Kidney (tissue), 14 donors: ENCODE results near the gene NCKAP5. TPM values are rescaled to one million over a fixed set of nuclear protein-coding genes. Genes with fewer than 3 reads are reported as not detected.

Experiments
- DNase-seq, 5 donors: peaks; one replicate each; pipeline ENCODE4 v3.0.0-alpha.2; 2013 to 2020
- FAIRE-seq: peaks from 2 replicates; lab custom pipeline; 2012; peaks lifted over from hg19 to GRCh38; lab: Jason Lieb, UNC
- H3K27ac ChIP-seq, 2 donors: one replicate each; pipeline ENCODE4 v1.7.0; 2013; ENCODE audit warnings: low read depth in 2 of 2, low read length in 2 of 2, inconsistent platforms in 1 of 2
- H3K27me3 ChIP-seq: one replicate; pipeline ENCODE4 v1.7.1; 2013; ENCODE audit warnings: low read length, inconsistent platforms; ENCODE audit not compliant: control insufficient read depth, insufficient read depth
- H3K36me3 ChIP-seq, 3 donors: one replicate each; pipeline versions ENCODE4 v1.7.0 to v1.7.1; 2013; ENCODE audit warnings: low read length in 3 of 3, control low read depth in 1 of 3, inconsistent platforms in 1 of 3; ENCODE audit not compliant: insufficient read depth in 3 of 3, control insufficient read depth in 2 of 3
- H3K4me1 ChIP-seq, 3 donors: one replicate each; pipeline versions ENCODE4 v1.7.0 to v1.7.1; 2013; ENCODE audit warnings: low read length in 3 of 3, inconsistent platforms in 1 of 3, low read depth in 1 of 3; ENCODE audit not compliant: control insufficient read depth in 2 of 3, insufficient read depth in 2 of 3
- H3K4me3 ChIP-seq, 3 donors: one replicate each; pipeline versions ENCODE4 v1.7.0 to v1.8.1; 2013; ENCODE audit warnings: low read length in 3 of 3, control low read depth in 1 of 3, inconsistent platforms in 1 of 3
- H3K9ac ChIP-seq, 3 donors: one replicate each; pipeline versions ENCODE4 v1.7.0 to v1.7.1; 2013; ENCODE audit warnings: low read length in 3 of 3, control low read depth in 1 of 3, inconsistent platforms in 1 of 3
- H3K9me3 ChIP-seq, 3 donors: one replicate each; pipeline versions ENCODE4 v1.7.0 to v1.7.1; 2013; ENCODE audit warnings: low read length in 3 of 3, control low read depth in 1 of 3, inconsistent platforms in 1 of 3; ENCODE audit not compliant: control insufficient read depth in 2 of 3, insufficient read depth in 1 of 3
- intact Hi-C: fragments of 100-400 bp; cut with DNase I; formaldehyde crosslinking; loops from one replicate; pipeline ENCODE4 v1.11.1; 2022
- polyA plus RNA-seq: library from polyadenylated mRNA; stranded (reverse); fragments of 350-450 nt; fragmentation: Illumina TruSeq; extraction: RNeasy Lipid Tissue Mini Kit (QIAGEN cat#74804); gene quantifications from one replicate; pipeline ENCODE4 v1.2.3, GENCODE V29; 2014; ENCODE audit warnings: low read depth, low replicate concordance; ENCODE audit not compliant: insufficient read depth
- total RNA-seq: library from RNA; stranded (reverse); fragmentation: NEBNext Ultra II Directional; extraction: Animal tissue kit (Norgen Biotek cat#: 25700); gene quantifications from one replicate; pipeline ENCODE4 v1.2.1, GENCODE V29; 2021
- TF ChIP-seq, protein P1 (sequence below): IDR thresholded peaks from 3 replicates; pipeline ENCODE4 v1.5.1; 2012; ENCODE audit warnings: mild to moderate bottlenecking, moderate library complexity, borderline replicate concordance; ENCODE audit not compliant: insufficient read depth; ENCODE audit errors: extremely low read depth
- donor health status: control.
- donor health status: control.
- donor health status: control.
- donor health status: control.
- donor health status: control.
- donor health status: DM: yes; HTN: yes; CAD: no.
- donor health status: Normal renal cell carcinoma (clear cell type).

NCKAP5 gene
- total and polyA plus RNA-seq, 2 donors from 2014 or later: 1.8 to 2.9 TPM

DNA sequence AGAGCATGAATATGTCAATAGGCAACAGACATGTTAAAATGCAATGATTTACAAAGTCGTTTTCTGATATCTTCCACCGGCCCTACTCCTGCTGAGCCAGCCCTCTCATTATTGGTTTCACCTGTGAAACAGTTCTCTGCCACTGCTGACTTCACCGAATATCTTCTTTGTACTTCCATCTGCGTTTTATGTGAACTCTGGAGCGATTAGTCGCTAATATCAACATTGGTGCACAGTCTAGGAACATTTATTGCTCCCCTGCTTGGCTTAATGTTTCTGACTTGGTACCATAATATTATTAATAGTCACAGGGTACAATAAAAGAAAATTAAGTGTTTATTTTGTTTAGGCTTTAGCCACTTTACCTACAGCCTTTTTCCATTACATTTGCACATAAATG lies 105.5 kb downstream of the NCKAP5 start:
- H3K27ac ChIP-seq: no peak overlapping the region
- DNase-seq (no peak), FAIRE-seq (no peak)
- TF ChIP-seq, protein P1, sequence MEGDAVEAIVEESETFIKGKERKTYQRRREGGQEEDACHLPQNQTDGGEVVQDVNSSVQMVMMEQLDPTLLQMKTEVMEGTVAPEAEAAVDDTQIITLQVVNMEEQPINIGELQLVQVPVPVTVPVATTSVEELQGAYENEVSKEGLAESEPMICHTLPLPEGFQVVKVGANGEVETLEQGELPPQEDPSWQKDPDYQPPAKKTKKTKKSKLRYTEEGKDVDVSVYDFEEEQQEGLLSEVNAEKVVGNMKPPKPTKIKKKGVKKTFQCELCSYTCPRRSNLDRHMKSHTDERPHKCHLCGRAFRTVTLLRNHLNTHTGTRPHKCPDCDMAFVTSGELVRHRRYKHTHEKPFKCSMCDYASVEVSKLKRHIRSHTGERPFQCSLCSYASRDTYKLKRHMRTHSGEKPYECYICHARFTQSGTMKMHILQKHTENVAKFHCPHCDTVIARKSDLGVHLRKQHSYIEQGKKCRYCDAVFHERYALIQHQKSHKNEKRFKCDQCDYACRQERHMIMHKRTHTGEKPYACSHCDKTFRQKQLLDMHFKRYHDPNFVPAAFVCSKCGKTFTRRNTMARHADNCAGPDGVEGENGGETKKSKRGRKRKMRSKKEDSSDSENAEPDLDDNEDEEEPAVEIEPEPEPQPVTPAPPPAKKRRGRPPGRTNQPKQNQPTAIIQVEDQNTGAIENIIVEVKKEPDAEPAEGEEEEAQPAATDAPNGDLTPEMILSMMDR: no peak
- intact Hi-C loops: no loop called here
- H3K4me3 ChIP-seq: no peak overlapping the region
- no peaks in the 10 kb centered on the region for H3K4me1 ChIP-seq
- no peaks in the 10 kb centered on the region for H3K9me3 ChIP-seq
- no peak overlapping the region for H3K9ac ChIP-seq
- no peaks in the 10 kb centered on the region for H3K27me3 ChIP-seq
- no peaks in the 10 kb centered on the region for H3K36me3 ChIP-seq

DNA sequence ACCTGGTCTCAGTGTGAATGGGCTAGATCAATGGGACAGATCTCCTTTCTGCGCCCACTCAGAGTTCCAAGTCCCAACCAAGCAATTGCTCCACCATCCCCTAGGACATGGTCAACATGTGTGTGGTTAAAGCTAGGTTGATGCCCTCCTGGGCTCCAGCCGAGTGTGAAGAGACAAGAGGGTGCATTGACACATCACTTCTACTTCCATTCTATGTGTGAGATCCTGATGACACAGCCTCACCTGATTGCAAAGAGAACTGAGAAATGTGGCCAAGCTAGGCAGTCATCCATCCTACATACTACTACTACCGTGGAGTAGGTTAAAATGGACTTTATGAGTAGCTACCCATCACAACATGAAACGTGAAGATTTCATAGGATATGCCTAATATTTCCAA lies 106.8 kb downstream of the NCKAP5 start:
- TF ChIP-seq, protein P1: no peak
- H3K9me3 ChIP-seq: no peaks in the 10 kb centered on the region
- no peaks in the 10 kb centered on the region for H3K36me3 ChIP-seq
- FAIRE-seq (no peak), DNase-seq (no peak)
- intact Hi-C loops: no loop called here
- H3K4me3 ChIP-seq: no peak overlapping the region
- H3K4me1 ChIP-seq: no peaks in the 10 kb centered on the region
- no peaks in the 10 kb centered on the region for H3K27me3 ChIP-seq
- H3K27ac ChIP-seq: no peak overlapping the region
- no peak overlapping the region for H3K9ac ChIP-seq

DNA sequence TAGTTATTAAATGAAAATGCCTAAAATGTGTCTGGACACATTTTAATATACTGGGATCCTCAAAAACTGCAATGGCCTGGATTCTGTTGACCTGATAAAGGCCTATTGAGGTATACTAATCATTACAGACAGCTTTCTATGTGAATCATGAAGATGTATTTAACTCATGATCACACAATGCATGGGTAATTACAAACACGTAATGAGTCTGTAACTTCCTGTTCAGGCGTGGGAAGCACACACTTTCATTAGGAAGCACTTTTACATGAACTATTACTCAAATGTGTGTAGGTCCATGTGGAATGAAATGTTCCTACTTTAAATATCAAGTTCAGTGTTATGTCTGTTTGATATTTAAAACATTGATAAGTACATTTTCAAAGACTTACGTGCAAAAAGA lies 108.7 kb downstream of the NCKAP5 start:
- no peak overlapping the region for H3K9ac ChIP-seq
- H3K27ac ChIP-seq: no peak overlapping the region
- no peak for DNase-seq
- no peak overlapping the region for H3K4me3 ChIP-seq
- H3K4me1 ChIP-seq: no peaks in the 10 kb centered on the region
- intact Hi-C loops: no loop called here
- TF ChIP-seq, protein P1: no peak
- no peaks in the 10 kb centered on the region for H3K9me3 ChIP-seq
- no peaks in the 10 kb centered on the region for H3K27me3 ChIP-seq
- H3K36me3 ChIP-seq: no peaks in the 10 kb centered on the region
- no peak for FAIRE-seq

DNA sequence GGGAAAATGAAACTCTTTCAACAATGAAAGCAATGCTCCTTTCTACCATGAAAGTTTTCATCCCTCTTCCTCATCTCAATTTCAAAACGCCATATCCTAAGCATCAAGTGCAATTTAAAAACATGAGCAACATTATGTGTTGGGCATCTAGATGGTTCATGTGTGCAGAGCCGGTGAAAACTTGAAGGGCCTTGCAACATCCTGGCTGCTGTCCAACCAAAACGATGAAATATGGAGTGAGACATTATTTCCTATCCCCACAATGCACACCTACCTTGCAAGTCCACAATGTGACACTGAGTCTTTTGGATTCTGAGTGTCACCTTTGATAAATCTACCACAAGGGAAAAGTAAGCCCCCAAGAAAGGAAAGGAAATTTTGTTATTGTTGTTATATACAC lies 110.0 kb downstream of the NCKAP5 start:
- TF ChIP-seq, protein P1: no peak
- intact Hi-C loops: no loop called here
- FAIRE-seq (no peak), DNase-seq (no peak)
- H3K9ac ChIP-seq: no peak overlapping the region
- H3K27ac ChIP-seq: no peak overlapping the region
- no peak overlapping the region for H3K4me3 ChIP-seq
- no peaks in the 10 kb centered on the region for H3K27me3 ChIP-seq
- H3K4me1 ChIP-seq: no peaks in the 10 kb centered on the region
- H3K36me3 ChIP-seq: no peaks in the 10 kb centered on the region
- H3K9me3 ChIP-seq: no peaks in the 10 kb centered on the region
